Adrenal gland (tissue), 12 donors: Measurements from ENCODE around the gene ACSM3. TPM values are rescaled to one million over a fixed set of nuclear protein-coding genes. Genes with fewer than 3 reads are reported as not detected.

Source experiments
- DNase-seq, 7 donors: peaks; one replicate each; pipeline ENCODE4 v3.0.0-alpha.2; 2019 to 2020
- H3K27ac ChIP-seq, 5 donors: fragments of 200-600 bp; sonication (generic) in 4 of 5; 1 replicate in 3 of 5; 2 replicates in 2 of 5; pipeline versions ENCODE4 v1.5.1 to v1.8.0; 2016 to 2020; ENCODE audit warnings: mild to moderate bottlenecking in 1 of 5
- H3K27me3 ChIP-seq: fragments of 200-600 bp; 2 replicates; pipeline ENCODE4 v1.8.0; 2021
- H3K36me3 ChIP-seq, 2 donors: fragments of 200-600 bp; replicated peaks in 1 of 2; 1 replicate in 1 of 2; 2 replicates in 1 of 2; pipeline versions ENCODE4 v1.5.1 to v1.8.0; 2018 to 2022
- H3K4me1 ChIP-seq, 2 donors: fragments of 200-600 bp; replicated peaks in 1 of 2; 1 replicate in 1 of 2; 2 replicates in 1 of 2; pipeline versions ENCODE4 v1.5.1 to v1.8.0; 2018 to 2021
- H3K4me3 ChIP-seq, 4 donors: fragments of 200-600 bp; sonication (generic) in 3 of 4; one replicate each; pipeline ENCODE4 v1.5.1; 2016 to 2018
- H3K9me3 ChIP-seq, 3 donors: fragments of 200-600 bp; sonication (generic) in 1 of 3; replicated peaks in 1 of 3; 1 replicate in 2 of 3; 2 replicates in 1 of 3; pipeline versions ENCODE4 v1.5.1 to v1.8.0; 2016 to 2021
- POLR2A ChIP-seq, 2 donors: fragments of 450-650 bp; IDR thresholded peaks; one replicate each; pipeline ENCODE4 v1.6.1; 2017; ENCODE audit warnings: antibody characterized with exemption in 2 of 2, mild to moderate bottlenecking in 2 of 2, moderate library complexity in 1 of 2
- WGBS, 4 donors: extraction: QIAGEN DNeasy Blood & Tissue Kit in 2 of 4; methylation state at CpG; one replicate each; pipeline versions ENCODE4 v1.1.5 to v1.1.7; 2013 to 2017; 5-methylcytosine and 5-hydroxymethylcytosine counted together
- intact Hi-C, 2 donors: fragments of 100-400 bp; cut with DNase I; formaldehyde crosslinking; loops; one replicate each; pipeline versions ENCODE4 v1.14.1 to v1.15.0; 2022 to 2023
- polyA plus RNA-seq, 3 donors: library from polyadenylated mRNA; stranded (reverse); fragments of 200-250 nt in 2 of 3; fragments of 350-450 nt in 1 of 3; fragmentation: Illumina TruSeq in 1 of 3; extraction: RNeasy Lipid Tissue Mini Kit (QIAGEN cat#74804) in 1 of 3; gene quantifications; one replicate each; pipeline ENCODE4 v1.2.3, GENCODE V29; 2013 to 2014
- total RNA-seq, 9 donors: library from RNA; depleted of rRNA in 4 of 9; stranded (reverse); fragments of >200 nt in 4 of 9; fragments of 120-200 nt in 1 of 9; fragmentation: NEBNext Ultra II Directional in 1 of 9; extraction: Animal tissue kit (Norgen Biotek cat#: 25700) in 1 of 9; gene quantifications; one replicate each; pipeline versions ENCODE4 v1.1.0 to v1.2.4, GENCODE V29; 2013 to 2023
- TF ChIP-seq, protein P1 (sequence below), 6 experiments: fragments of 450-650 bp in 4 of 6; fragments of 200-600 bp in 2 of 6; sonication (generic) in 1 of 6; IDR thresholded peaks; 1 replicate in 5 of 6; 2 replicates in 1 of 6; pipeline versions ENCODE4 v1.5.1 to v1.8.0; 2016 to 2021; ENCODE audit warnings: antibody characterized with exemption in 6 of 6, mild to moderate bottlenecking in 2 of 6, moderate library complexity in 1 of 6
- donor health status: healthy with polysubstance abuse.
- donor health status: Bipolar disorder and iron deficiency.
- donor health status: DM: yes; HTN: yes; CAD: no.
- donor health status: DM: no; HTN: no; CAD: no.
- donor health status: DM: no; HTN: no; CAD: no.
- donor health status: DM: yes; HTN: yes; CAD: no.

Gene ACSM3
- total and polyA plus RNA-seq, 12 donors: 4.7 to 99.4 (median 11.6) TPM

GRCh38 chr16:20743591-20743990 lies 20.2 kb upstream of the ACSM3 start:
- intact Hi-C loops: no loop called here
- peaks cover 4 to 17% of the 10 kb centered on the region in 2 donors for H3K4me1 ChIP-seq
- peaks cover 0 to 2% of the 10 kb centered on the region in 2 donors for H3K36me3 ChIP-seq
- no peak for TF ChIP-seq POLR2A (IDR thresholded peaks at IDR 0.05)
- TF ChIP-seq, protein P1, sequence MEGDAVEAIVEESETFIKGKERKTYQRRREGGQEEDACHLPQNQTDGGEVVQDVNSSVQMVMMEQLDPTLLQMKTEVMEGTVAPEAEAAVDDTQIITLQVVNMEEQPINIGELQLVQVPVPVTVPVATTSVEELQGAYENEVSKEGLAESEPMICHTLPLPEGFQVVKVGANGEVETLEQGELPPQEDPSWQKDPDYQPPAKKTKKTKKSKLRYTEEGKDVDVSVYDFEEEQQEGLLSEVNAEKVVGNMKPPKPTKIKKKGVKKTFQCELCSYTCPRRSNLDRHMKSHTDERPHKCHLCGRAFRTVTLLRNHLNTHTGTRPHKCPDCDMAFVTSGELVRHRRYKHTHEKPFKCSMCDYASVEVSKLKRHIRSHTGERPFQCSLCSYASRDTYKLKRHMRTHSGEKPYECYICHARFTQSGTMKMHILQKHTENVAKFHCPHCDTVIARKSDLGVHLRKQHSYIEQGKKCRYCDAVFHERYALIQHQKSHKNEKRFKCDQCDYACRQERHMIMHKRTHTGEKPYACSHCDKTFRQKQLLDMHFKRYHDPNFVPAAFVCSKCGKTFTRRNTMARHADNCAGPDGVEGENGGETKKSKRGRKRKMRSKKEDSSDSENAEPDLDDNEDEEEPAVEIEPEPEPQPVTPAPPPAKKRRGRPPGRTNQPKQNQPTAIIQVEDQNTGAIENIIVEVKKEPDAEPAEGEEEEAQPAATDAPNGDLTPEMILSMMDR (IDR thresholded peaks at IDR 0.05): no peak
- no peak overlapping the region for H3K27ac ChIP-seq
- no peaks in the 10 kb centered on the region for H3K9me3 ChIP-seq
- H3K4me3 ChIP-seq: no peak overlapping the region
- H3K27me3 ChIP-seq: no peaks in the 10 kb centered on the region
- no peak for DNase-seq

DNA sequence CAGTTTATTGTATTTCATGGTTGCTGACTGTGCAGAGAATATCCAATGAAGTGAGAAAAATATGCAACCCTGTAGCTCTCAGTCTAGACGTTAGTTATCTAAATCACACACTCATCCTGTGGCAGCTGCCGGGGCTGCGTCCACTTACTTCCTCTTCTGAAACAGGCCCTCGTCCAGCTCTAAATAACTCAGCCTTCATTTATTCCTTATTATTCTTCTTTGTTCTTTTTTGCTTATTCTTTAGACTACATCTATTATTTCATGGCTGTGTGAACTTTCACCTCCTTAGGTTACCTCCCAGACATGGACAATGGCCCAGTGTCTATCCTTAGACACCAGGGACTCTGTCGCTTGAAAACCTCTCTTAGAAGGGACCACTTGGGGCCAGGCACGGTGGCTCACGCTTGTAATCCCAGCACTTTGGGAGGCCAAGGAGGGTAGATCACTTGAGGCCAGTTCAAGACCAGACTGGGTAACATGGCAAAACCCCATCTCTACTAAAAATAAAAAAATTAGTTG lies 18.8 kb upstream of the ACSM3 start:
- Histone ChIP-seq H3K27me3 (no peaks in the 10 kb centered on the region), H3K36me3 (no peaks in the 10 kb centered on the region), H3K27ac (peak overlapping the region in 1 of 5 donors; percentile 39), H3K4me3 (no peak overlapping the region), H3K4me1 (peaks cover 0 to 8% of the 10 kb centered on the region in 2 donors), H3K9me3 (no peaks in the 10 kb centered on the region)
- 62 to 67% (median 65%) methylated on average over 5 to 7 of the region's 7 CpGs for WGBS, 4 donors
- intact Hi-C loops: no loop called here
- DNase-seq: peak in 2 of 7 donors; percentile 19 to 33
- TF ChIP-seq, protein P1 (IDR thresholded peaks at IDR 0.05): no peak
- no peak for TF ChIP-seq POLR2A (IDR thresholded peaks at IDR 0.05)

DNA sequence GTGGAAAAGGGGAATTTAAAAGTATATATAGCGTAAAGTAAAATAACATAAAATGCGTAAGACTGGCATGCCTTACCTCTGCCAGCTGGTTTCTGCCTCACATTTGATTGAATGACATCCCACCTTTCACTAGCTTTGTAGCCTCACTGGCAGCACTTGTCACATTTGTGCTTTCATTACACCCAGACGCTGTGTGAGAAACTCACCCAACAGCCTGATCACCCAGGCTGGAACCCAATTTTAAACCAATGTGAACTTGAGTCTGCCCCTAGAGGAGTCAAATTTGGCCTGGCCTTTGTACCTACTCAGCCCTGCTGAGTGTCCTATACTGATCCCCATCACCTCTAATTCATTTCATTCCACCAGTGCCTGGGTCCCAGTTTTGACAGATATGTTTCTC lies 17.4 kb upstream of the ACSM3 start:
- DNase-seq: no peak
- H3K27ac ChIP-seq: no peak overlapping the region
- no peaks in the 10 kb centered on the region for H3K36me3 ChIP-seq
- intact Hi-C loops: no loop called here
- 97 to 98% (median 98%) methylated on average over 3 of the region's 3 CpGs for WGBS, 4 donors
- no peaks in the 10 kb centered on the region for H3K4me1 ChIP-seq
- H3K4me3 ChIP-seq: no peak overlapping the region
- H3K27me3 ChIP-seq: no peaks in the 10 kb centered on the region
- no peaks in the 10 kb centered on the region for H3K9me3 ChIP-seq
- TF ChIP-seq POLR2A (IDR thresholded peaks at IDR 0.05): no peak
- TF ChIP-seq, protein P1 (IDR thresholded peaks at IDR 0.05): no peak

- TF ChIP-seq POLR2A (IDR thresholded peaks at IDR 0.05): no peak
- TF ChIP-seq, protein P1 (IDR thresholded peaks at IDR 0.05): no peak
- H3K9me3 ChIP-seq: no peaks in the 10 kb centered on the region
- H3K27ac ChIP-seq: no peak overlapping the region
- intact Hi-C loops: no loop called here
- H3K27me3 ChIP-seq: no peaks in the 10 kb centered on the region
- DNase-seq: no peak
- no peak overlapping the region for H3K4me3 ChIP-seq
- WGBS, 4 donors: 69 to 77% (median 73%) methylated on average over 4 of the region's 4 CpGs
- no peaks in the 10 kb centered on the region for H3K36me3 ChIP-seq
- H3K4me1 ChIP-seq: no peaks in the 10 kb centered on the region
These were observed 16.6 kb upstream of the ACSM3 start for GRCh38 chr16:20747030-20747816.
